ENCODE results near the gene MYBL2. TPM values are rescaled to one million over a fixed set of nuclear protein-coding genes. Genes with fewer than 3 reads are reported as not detected.

The MYBL2 gene
- total and polyA plus RNA-seq, 2 donors (not counting 3 experiments of a cell fraction or from before 2014, with no cell fraction given), result 35.7 to 105 TPM

DNA sequence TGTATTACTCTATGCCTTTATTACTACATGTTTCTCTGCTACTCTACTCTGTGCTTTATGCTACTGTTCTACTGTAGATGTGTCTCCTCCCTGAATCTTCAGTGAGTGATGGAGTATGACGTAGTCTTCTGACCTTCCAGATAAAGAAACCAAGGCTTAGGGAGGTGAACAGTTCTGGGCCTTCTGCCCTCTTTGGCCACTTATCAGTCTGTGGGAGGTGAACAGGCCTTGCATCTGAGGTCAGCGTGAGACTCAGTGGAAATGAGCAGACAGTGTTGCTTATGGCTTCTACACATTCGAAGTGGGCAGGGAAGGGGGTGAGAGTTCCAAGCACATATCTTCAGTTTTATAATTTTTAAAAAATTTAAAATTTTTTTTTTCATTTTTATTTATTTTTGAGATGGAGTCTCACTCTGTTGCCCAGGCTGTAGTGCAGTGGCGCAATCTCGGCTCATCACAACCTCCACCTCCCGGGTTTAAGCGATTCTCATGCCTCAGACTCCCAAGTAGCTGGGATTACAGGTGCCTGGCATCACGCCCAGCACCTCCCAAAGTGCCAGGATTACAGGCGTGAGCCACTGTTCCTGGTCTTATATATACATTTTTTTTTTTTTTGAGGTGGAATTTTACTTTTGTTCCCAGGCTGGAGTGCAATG lies 24.2 kb downstream of the MYBL2 start:
- no peaks in the 10 kb centered on the region for H3K9me3 ChIP-seq (replicated peaks; ENCODE audit: control insufficient read depth, insufficient read depth, low read length)
- CTCF ChIA-PET, result interaction anchor here (0.8 to 4.8 kb wide), 13 partner anchors 9 to 406 kb away, joined by 3 to 143 read pairs (median 8); partner anchors contain the start of gene IFT52
- no peaks in the 10 kb centered on the region for H4K20me1 ChIP-seq (replicated peaks; ENCODE audit: control insufficient read depth, extremely low read depth, insufficient read depth, low read length)
- H3K27ac ChIP-seq (ENCODE audit: insufficient read depth, low read depth, low read length), result no peak overlapping the region
- no TSS peak for BruUV-seq (replicated peaks)
- H3K4me2 ChIP-seq (ENCODE audit: insufficient read depth, low read length), result no peak overlapping the region
- DNase-seq (ENCODE audit: low read depth, low spot score) (no peak), FAIRE-seq (no peak)
- no peaks in the 10 kb centered on the region for H3K27me3 ChIP-seq (ENCODE audit: control insufficient read depth in 2 of 2, insufficient read depth in 2 of 2, low read length in 2 of 2)
- H3K36me3 ChIP-seq (ENCODE audit: control insufficient read depth in 2 of 2, extremely low read depth in 1 of 2, insufficient read depth in 2 of 2, low read length in 2 of 2), result peaks cover 0 to 3% of the 10 kb centered on the region in 2 experiments
- H3K4me1 ChIP-seq (ENCODE audit: control insufficient read depth, extremely low read depth, insufficient read depth, low read length), result no peaks in the 10 kb centered on the region
- H3K9ac ChIP-seq (replicated peaks; ENCODE audit: extremely low read depth, insufficient read depth, low read length), result no peak overlapping the region
- H3K79me2 ChIP-seq (ENCODE audit: control insufficient read depth, insufficient read depth, low read length), result no peaks in the 10 kb centered on the region
- no peaks in the 10 kb centered on the region for H3K9me1 ChIP-seq (replicated peaks; ENCODE audit: control insufficient read depth, extremely low read depth, insufficient read depth, low read length)
- dilution Hi-C loops (cut with MboI; ENCODE audit: extremely low pct_ligation_motif_present, low sequenced_read_pairs) (no loop called here), intact Hi-C loops (cut with micrococcal nuclease) (no loop called here)
- no peak for TF ChIP-seq MAX (IDR thresholded peaks at IDR 0.05; ENCODE audit: insufficient read depth, insufficient read length)
- TF ChIP-seq EZH2 (IDR thresholded peaks at IDR 0.05; ENCODE audit: borderline replicate concordance, low read depth, low read length, severe bottlenecking), result no peak
- TF ChIP-seq CTCF (IDR thresholded peaks at IDR 0.05; ENCODE audit: extremely low read depth in 1 of 2, insufficient read depth in 1 of 2, low read depth in 1 of 2, low read length in 2 of 2), result no peak
- TF ChIP-seq GATA2 (IDR thresholded peaks at IDR 0.05; ENCODE audit: insufficient read depth, insufficient read length, low read depth, low read length), result no peak
- no peak for TF ChIP-seq POLR2A (IDR thresholded peaks at IDR 0.05; ENCODE audit: low read depth, low read length)
- TF ChIP-seq FOS (IDR thresholded peaks at IDR 0.05; ENCODE audit: borderline replicate concordance, insufficient read depth, low read length), result no peak
- no peak for TF ChIP-seq JUN (IDR thresholded peaks at IDR 0.05; ENCODE audit: borderline replicate concordance, insufficient read depth, insufficient read length, low read depth)
- no peak for TF ChIP-seq POLR2AphosphoS5 (IDR thresholded peaks at IDR 0.05; ENCODE audit: insufficient read depth, low read depth, low read length)
- TF ChIP-seq MYC (IDR thresholded peaks at IDR 0.05; ENCODE audit: low read depth, low read length), result no peak
- no peak overlapping the region for H3K4me3 ChIP-seq (replicated peaks in 1 of 3; ENCODE audit: insufficient read depth in 1 of 3, low read depth in 1 of 3, low read length in 3 of 3)
- H2AFZ ChIP-seq (ENCODE audit: low read depth, low read length), result no peak overlapping the region
- POLR2A ChIA-PET, result no interaction called here
